Measurements from ENCODE around the gene TSEN2. TPM values are rescaled to one million over a fixed set of nuclear protein-coding genes. Genes with fewer than 3 reads are reported as not detected.

TSEN2 gene
- total and polyA plus RNA-seq, 9 donors, result 13.2 to 27.4 (median 23.2) TPM

DNA sequence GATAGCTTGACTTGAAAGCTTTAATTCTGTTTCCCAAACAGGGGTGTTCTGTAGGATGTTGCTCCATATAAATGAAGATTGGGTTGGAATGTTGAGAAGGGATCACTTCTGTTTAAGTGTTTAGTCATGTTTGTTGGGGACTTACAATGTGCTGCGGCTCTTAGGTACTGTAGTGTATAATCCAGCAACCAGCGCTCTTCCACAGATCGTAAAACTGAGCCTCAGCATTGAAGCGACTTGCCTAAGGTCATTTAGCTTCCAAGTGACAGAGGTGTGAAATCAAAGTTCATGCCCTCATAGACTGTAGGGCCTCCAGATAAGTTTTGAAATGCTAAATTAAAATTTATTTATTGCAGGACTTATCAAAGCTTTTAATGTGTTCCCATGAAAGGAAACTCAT is 74.4 kb downstream of the TSEN2 start:
- H3K4me1 ChIP-seq (ENCODE audit: insufficient read depth), result peaks cover 7% of the 10 kb centered on the region
- no peak for TF ChIP-seq EP300 (IDR thresholded peaks at IDR 0.05)
- H3K4me3 ChIP-seq, result no peak overlapping the region
- no peaks in the 10 kb centered on the region for H3K36me3 ChIP-seq
- H3K27ac ChIP-seq, result no peak overlapping the region
- intact Hi-C loops (cut with DNase I), result loop anchor here in 1 of 4 donors (5.0 kb wide), 1 partner anchor 104 kb away; the partner anchor contains the start of gene RAF1
- DNase-seq, result no peak
- H3K9me3 ChIP-seq, result no peaks in the 10 kb centered on the region
- 75 to 84% (median 75%) methylated on average over 4 of the region's 4 CpGs for WGBS, 3 donors
- no peaks in the 10 kb centered on the region for H3K27me3 ChIP-seq

GRCh38 chr3:12559520-12559919 is 75.2 kb downstream of the TSEN2 start:
- Histone ChIP-seq H3K4me1 (ENCODE audit: insufficient read depth) (peaks cover 6% of the 10 kb centered on the region), H3K27ac (no peak overlapping the region), H3K27me3 (no peaks in the 10 kb centered on the region), H3K4me3 (no peak overlapping the region), H3K9me3 (no peaks in the 10 kb centered on the region), H3K36me3 (no peaks in the 10 kb centered on the region)
- 76 to 88% (median 76%) methylated on average over 3 of the region's 3 CpGs for WGBS, 3 donors
- TF ChIP-seq POLR2A (IDR thresholded peaks at IDR 0.05), result no peak
- TF ChIP-seq EP300 (IDR thresholded peaks at IDR 0.05), result no peak
- TF ChIP-seq CTCF (IDR thresholded peaks at IDR 0.05), result no peak
- intact Hi-C loops (cut with DNase I), result loop anchor here in 1 of 4 donors (5.0 kb wide), 1 partner anchor 103 kb away; the partner anchor contains the start of gene RAF1
- DNase-seq, result no peak

GRCh38 chr3:12560505-12561190 is 76.4 kb downstream of the TSEN2 start:
- TF ChIP-seq CTCF (IDR thresholded peaks at IDR 0.05), result no peak
- no peak for TF ChIP-seq POLR2A (IDR thresholded peaks at IDR 0.05)
- no peak for TF ChIP-seq EP300 (IDR thresholded peaks at IDR 0.05)
- no peak overlapping the region for H3K27ac ChIP-seq
- no peaks in the 10 kb centered on the region for H3K27me3 ChIP-seq
- intact Hi-C loops (cut with DNase I), result no loop called here
- 72 to 75% (median 74%) methylated on average over 5 of the region's 5 CpGs for WGBS, 3 donors
- H3K36me3 ChIP-seq, result no peaks in the 10 kb centered on the region
- H3K9me3 ChIP-seq, result no peaks in the 10 kb centered on the region
- no peak overlapping the region for H3K4me3 ChIP-seq
- H3K4me1 ChIP-seq (ENCODE audit: insufficient read depth), result peaks cover 5% of the 10 kb centered on the region
- DNase-seq, result no peak

DNA sequence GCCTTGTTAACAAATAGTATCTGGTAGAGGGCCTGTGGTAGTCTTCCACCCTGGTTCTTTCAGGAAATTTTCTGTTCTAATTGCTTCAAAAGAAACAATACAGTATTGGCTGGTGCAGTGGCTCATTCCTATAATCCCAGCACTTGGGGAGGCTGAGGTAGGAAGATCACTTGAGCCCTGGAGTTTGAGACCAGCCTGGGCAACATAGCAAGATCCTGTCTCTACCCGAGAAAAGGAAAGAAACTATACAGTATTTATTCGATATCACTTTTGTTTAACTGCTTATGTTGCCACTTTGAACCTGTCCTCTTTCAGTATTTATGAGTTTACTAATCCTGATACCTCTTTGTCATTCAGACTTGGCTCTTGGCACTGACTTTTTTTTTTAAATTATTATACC is 77.1 kb downstream of the TSEN2 start:
- peaks cover 4% of the 10 kb centered on the region for H3K4me1 ChIP-seq (ENCODE audit: insufficient read depth)
- TF ChIP-seq POLR2A (IDR thresholded peaks at IDR 0.05) (no peak), EP300 (IDR thresholded peaks at IDR 0.05) (no peak), CTCF (IDR thresholded peaks at IDR 0.05) (no peak)
- no peaks in the 10 kb centered on the region for H3K36me3 ChIP-seq
- no peaks in the 10 kb centered on the region for H3K27me3 ChIP-seq
- DNase-seq, result no peak
- no peak overlapping the region for H3K4me3 ChIP-seq
- peaks cover 0 to 4% of the 10 kb centered on the region in 2 donors for H3K9me3 ChIP-seq
- intact Hi-C loops (cut with DNase I), result no loop called here
- WGBS, 3 donors, result 81 to 84% (median 81%) methylated on average over 2 of the region's 2 CpGs
- H3K27ac ChIP-seq, result no peak overlapping the region

GRCh38 chr3:12562451-12562850 is 78.2 kb downstream of the TSEN2 start:
- DNase-seq, result no peak
- TF ChIP-seq POLR2A (IDR thresholded peaks at IDR 0.05) (no peak), CTCF (IDR thresholded peaks at IDR 0.05) (no peak), EP300 (IDR thresholded peaks at IDR 0.05) (no peak)
- WGBS, 3 donors, result 60 to 80% (median 71%) methylated on average over 1 of the region's 1 CpG
- Histone ChIP-seq H3K36me3 (no peaks in the 10 kb centered on the region), H3K27me3 (no peaks in the 10 kb centered on the region), H3K9me3 (peaks cover 0 to 4% of the 10 kb centered on the region in 2 donors), H3K4me1 (ENCODE audit: insufficient read depth) (peaks cover 4% of the 10 kb centered on the region), H3K27ac (no peak overlapping the region), H3K4me3 (no peak overlapping the region)
- intact Hi-C loops (cut with DNase I), result no loop called here
